Measurements from ENCODE around the gene CYP2D6.

The CYP2D6 gene

GRCh38 chr22:42086051-42086450 is 44.6 kb downstream of the CYP2D6 start:
- Histone ChIP-seq H3K9me3 (ENCODE audit: severe bottlenecking) (peaks cover 3% of the 10 kb centered on the region), H3K27ac (no peak overlapping the region), H3K4me3 (ENCODE audit: low read depth, low read length) (no peak overlapping the region), H3K27me3 (ENCODE audit: insufficient read depth, low read depth, severe bottlenecking) (no peaks in the 10 kb centered on the region), H3K36me3 (peaks cover 76% of the 10 kb centered on the region)
- TF ChIP-seq CTCF (IDR thresholded peaks at IDR 0.05; ENCODE audit: low read depth, low read length), result no peak
- no peak for DNase-seq

- Histone ChIP-seq H3K27me3 (ENCODE audit: insufficient read depth, low read depth, severe bottlenecking) (no peaks in the 10 kb centered on the region), H3K27ac (no peak overlapping the region), H3K36me3 (peaks cover 74% of the 10 kb centered on the region), H3K4me3 (ENCODE audit: low read depth, low read length) (no peak overlapping the region), H3K9me3 (ENCODE audit: severe bottlenecking) (peaks cover 3% of the 10 kb centered on the region)
- no peak for TF ChIP-seq CTCF (IDR thresholded peaks at IDR 0.05; ENCODE audit: low read depth, low read length)
- DNase-seq, result no peak
These were observed 45.7 kb downstream of the CYP2D6 start for GRCh38 chr22:42084874-42085273.

DNA sequence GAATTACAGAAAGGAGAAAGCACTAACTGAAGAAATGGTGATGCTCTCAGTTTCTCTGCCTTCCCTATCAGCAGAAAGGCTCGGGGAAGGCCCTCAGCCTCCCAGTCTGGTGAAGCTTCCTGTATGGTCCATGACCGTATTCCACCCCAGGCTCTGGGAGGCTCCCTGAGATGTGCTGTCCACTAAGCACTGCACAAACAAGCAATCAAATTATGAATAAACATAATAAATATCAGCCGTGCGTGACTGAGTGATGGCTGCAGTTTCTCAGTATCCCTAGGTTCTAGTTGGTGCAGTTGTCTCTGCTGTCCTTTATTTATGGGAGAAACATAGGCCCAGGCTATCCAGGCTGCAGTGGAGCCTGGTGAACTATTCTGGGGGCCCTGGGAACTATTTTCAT is 47.5 kb downstream of the CYP2D6 start:
- TF ChIP-seq CTCF (IDR thresholded peaks at IDR 0.05; ENCODE audit: low read depth, low read length), result no peak
- DNase-seq, result no peak
- Histone ChIP-seq H3K4me3 (ENCODE audit: low read depth, low read length) (no peak overlapping the region), H3K9me3 (ENCODE audit: severe bottlenecking) (no peaks in the 10 kb centered on the region), H3K27ac (no peak overlapping the region), H3K36me3 (peaks cover 63% of the 10 kb centered on the region), H3K27me3 (ENCODE audit: insufficient read depth, low read depth, severe bottlenecking) (no peaks in the 10 kb centered on the region)

DNA sequence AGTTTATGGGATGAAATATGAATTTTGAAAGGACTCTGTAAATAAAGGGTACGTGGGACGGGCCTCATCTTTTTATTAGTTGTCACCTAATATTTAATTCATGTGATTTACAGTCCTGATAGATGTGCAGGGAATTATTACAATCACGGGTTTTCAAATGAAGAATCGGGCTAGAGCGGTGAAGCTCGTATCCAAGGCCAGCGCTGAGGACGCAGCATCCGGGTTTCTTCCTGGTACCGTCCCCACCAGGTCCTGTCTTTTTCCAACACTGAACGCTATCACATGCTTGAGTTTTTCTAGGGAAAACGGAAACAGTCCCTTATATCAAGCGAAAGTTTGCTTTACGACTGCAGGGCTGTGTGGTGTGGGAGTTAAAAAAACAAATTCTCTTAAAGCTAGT is 50.3 kb downstream of the CYP2D6 start:
- Histone ChIP-seq H3K9me3 (ENCODE audit: severe bottlenecking) (no peaks in the 10 kb centered on the region), H3K27me3 (ENCODE audit: insufficient read depth, low read depth, severe bottlenecking) (no peaks in the 10 kb centered on the region), H3K4me3 (ENCODE audit: low read depth, low read length) (peak overlapping the region; percentile 84), H3K36me3 (peaks cover 42% of the 10 kb centered on the region), H3K27ac (peak overlapping the region; percentile 94)
- DNase-seq, result no peak
- no peak for TF ChIP-seq CTCF (IDR thresholded peaks at IDR 0.05; ENCODE audit: low read depth, low read length)

- Histone ChIP-seq H3K4me3 (ENCODE audit: low read depth, low read length) (peak within 1 kb of the TSS; percentile 84), H3K36me3 (peaks cover 35% of the 10 kb centered on the region), H3K27ac (peak within 1 kb of the TSS; percentile 94), H3K27me3 (ENCODE audit: insufficient read depth, low read depth, severe bottlenecking) (no peaks in the 10 kb centered on the region), H3K9me3 (ENCODE audit: severe bottlenecking) (no peaks in the 10 kb centered on the region)
- DNase-seq, result peak; percentile 99
- TF ChIP-seq CTCF (IDR thresholded peaks at IDR 0.05; ENCODE audit: low read depth, low read length), result no peak
These were observed 51.0 kb downstream of the CYP2D6 start, which contains the start of gene SMDT1 for GRCh38 chr22:42079319-42080251. Gene SMDT1 (plus strand): TSS chr22:42079700. CDS start chr22:42079769, 69 bp downstream.
